ENCODE results near the gene DTHD1.

DTHD1 gene

DNA sequence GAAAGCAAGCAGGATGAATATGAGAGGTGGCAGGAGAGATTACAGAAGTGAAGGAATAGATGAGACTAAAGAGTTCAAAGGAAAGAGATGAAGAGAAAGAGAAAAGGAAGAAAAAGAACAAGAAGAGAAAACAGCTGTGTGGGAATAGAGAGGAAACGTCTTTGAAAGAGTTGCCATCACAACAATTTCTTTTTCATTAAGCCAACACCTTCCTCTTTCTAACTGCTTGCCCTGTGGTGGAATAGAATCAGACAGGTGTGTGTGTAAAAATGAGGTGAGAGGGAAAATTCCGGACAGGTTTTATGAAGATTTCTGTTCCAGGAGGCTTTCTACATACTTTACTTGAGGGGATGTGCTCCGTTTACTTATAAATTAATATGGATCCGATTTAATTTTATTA is 28.8 kb downstream of the DTHD1 start:
- no peak for TF ChIP-seq JUND (IDR thresholded peaks at IDR 0.05; ENCODE audit: low read depth)
- in situ Hi-C loops (cut with HindIII; ENCODE audit: low pct_unique_long_range_greater_than_20kb, low sequenced_read_pairs) = no loop called here
- DNase-seq (ENCODE audit: low read depth in 1 of 2, low spot score in 1 of 2) = no peak

DNA sequence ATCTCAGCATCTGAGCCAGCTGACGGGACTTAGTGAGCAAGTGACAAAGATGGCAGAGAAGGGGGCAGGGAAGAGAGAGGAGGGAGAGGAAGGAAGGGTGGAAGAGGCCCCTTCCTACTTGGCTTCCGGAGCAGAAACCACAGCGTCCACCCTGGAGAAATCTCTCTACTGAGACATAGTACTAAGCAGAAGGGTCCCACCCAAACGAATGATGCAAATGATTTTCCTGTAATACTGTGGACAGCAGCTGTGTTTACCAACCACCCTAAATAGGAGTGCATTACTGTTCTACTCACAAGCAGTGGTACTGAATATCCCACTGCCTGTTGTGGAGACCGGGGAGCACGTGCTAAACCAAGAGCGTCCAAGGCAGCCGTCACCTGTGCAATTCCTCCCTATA is 29.4 kb downstream of the DTHD1 start:
- no peak for DNase-seq (ENCODE audit: low read depth in 1 of 2, low spot score in 1 of 2)
- in situ Hi-C loops (cut with HindIII; ENCODE audit: low pct_unique_long_range_greater_than_20kb, low sequenced_read_pairs) = no loop called here
- TF ChIP-seq JUND (IDR thresholded peaks at IDR 0.05; ENCODE audit: low read depth) = no peak

DNA sequence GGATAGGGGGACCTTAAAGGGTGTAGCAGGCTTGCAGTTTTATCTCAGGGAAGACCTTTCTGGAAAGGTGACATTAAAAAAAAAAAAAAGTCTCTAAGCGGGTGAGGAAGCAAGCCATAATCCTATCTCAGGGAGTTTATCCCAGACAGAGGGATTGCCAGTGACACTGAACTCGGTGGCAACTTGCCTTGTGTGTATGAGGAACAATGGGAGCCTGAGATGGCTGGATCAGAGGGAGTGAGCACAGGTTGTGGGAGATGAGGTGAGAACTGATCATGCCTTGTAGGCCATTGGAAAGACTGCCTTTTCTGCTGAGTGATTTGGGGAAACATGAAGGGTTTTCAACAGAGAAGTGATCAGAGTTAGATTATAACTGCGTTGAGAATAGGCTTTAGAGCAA is 31.1 kb downstream of the DTHD1 start:
- no peak for TF ChIP-seq JUND (IDR thresholded peaks at IDR 0.05; ENCODE audit: low read depth)
- no peak for DNase-seq (ENCODE audit: low read depth in 1 of 2, low spot score in 1 of 2)
- in situ Hi-C loops (cut with HindIII; ENCODE audit: low pct_unique_long_range_greater_than_20kb, low sequenced_read_pairs) = no loop called here

DNA sequence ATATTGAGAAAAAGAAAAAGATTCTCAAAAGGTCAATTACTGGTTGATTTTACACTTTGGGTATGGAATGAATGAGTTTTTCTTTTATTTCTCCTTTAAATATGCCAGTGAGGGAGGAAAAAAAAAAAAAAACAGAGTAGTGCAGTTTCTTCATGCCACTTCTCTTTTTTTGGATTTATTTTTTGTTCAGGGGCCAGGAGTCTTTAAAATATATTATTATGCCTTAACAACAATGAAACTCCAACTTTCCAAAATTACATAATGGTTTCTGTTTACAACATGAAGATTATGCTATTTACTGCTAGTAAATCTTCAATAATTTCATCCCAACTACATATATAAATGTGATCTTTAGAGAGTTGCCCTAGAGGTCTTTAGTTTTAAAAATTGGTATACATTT is 31.9 kb downstream of the DTHD1 start:
- DNase-seq (ENCODE audit: low read depth in 1 of 2, low spot score in 1 of 2) = no peak
- in situ Hi-C loops (cut with HindIII; ENCODE audit: low pct_unique_long_range_greater_than_20kb, low sequenced_read_pairs) = no loop called here

DNA sequence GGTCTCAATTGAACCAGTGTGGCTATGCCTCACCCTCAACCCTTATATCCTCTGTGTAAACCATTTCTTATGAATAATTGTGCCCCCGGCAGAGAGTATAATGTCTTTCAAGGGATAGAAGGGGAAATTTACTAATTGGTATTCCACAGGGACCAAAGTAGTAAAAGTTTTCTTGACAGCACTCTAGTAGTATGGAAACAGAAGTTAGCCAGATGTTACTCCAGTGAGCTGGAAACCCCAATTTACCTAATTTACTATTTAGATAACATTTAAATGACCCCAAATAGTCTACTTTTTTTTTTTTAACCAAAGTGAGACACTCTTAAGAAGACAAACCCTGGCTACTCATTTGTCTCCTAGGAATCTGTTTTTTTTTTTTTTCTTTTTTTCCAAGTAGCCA is 32.3 kb downstream of the DTHD1 start:
- in situ Hi-C loops (cut with HindIII; ENCODE audit: low pct_unique_long_range_greater_than_20kb, low sequenced_read_pairs) = no loop called here
- no peak for TF ChIP-seq JUND (IDR thresholded peaks at IDR 0.05; ENCODE audit: low read depth)
- DNase-seq (ENCODE audit: low read depth in 1 of 2, low spot score in 1 of 2) = no peak

More for the DNA sequence above, 31.9 kb downstream of the DTHD1 start:
- no peak for TF ChIP-seq JUND (IDR thresholded peaks at IDR 0.05; ENCODE audit: low read depth)

DNA sequence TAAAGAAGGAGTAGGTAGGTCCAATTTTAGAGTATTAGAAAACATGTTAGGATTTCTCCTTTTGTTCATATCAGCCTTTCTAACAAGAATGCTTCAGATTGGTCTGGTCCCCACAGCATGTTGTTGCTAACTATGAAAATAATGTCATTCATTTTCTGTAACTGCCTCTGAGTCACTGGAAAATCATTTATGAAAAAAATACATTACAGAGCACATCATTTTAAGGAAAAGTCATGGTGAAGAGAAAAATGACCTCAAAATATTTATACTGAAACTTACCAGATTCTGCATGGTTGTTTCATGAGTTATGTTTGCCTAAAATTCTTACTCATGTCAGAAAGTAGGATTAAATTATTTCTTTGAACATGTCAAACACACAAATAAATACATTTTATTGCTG is 35.2 kb downstream of the DTHD1 start:
- no peak for DNase-seq (ENCODE audit: low read depth in 1 of 2, low spot score in 1 of 2)
- TF ChIP-seq JUND (IDR thresholded peaks at IDR 0.05; ENCODE audit: low read depth) = no peak
- in situ Hi-C loops (cut with HindIII; ENCODE audit: low pct_unique_long_range_greater_than_20kb, low sequenced_read_pairs) = no loop called here

DNA sequence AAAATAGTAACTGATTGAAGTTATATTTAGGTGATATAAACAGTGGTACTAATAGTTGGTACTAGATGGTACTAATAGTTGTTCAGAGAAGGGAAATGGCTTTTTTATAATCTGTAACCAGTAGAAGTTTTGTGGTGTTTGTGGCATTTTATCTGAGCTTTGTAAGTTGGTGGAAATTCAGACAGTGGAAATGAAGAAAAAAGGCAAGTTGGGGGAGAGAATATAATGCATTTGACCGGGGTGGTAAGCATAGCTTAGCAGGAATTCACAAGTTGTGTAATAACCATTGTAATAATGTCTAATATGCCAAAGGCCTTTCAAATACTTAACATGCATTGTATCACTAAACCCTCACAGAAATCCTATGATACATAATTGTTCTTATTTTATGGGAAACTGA is 36.3 kb downstream of the DTHD1 start:
- no peak for DNase-seq (ENCODE audit: low read depth in 1 of 2, low spot score in 1 of 2)
- TF ChIP-seq JUND (IDR thresholded peaks at IDR 0.05; ENCODE audit: low read depth) = no peak
- in situ Hi-C loops (cut with HindIII; ENCODE audit: low pct_unique_long_range_greater_than_20kb, low sequenced_read_pairs) = no loop called here

DNA sequence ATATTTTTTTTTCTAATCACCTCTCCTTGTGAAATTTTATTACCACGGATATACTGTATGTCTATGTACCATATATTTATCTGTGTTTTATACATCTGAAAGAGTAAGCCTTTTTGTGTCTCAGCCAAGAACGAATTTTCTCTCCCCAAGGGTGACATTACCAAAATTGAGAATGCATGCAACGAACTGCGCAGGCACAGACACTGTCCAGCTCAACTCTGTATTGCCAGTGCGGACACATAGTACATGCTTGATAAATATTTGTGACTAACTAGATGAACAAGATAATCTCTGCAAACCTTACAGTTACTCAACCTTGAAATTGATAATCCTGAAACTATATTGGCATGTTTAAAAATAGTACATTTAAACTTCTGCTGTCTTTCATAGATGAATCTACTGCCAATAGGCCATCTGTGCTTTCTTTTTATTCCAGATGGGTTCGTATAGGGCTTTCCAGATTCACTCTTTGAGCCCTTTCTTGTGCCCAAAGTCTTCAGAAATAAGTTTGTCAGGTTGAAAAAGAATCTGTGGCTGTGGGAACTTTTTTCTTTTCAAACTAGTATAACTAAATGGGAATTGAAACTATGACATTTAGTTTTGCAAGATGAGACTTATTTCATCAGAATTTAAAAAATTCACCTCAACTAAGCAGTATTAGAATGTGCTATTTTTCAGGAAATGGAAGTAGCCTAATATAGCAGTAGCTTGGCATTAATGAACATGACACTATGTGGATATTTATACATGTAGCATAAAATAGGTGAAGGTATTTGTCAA is 38.9 kb downstream of the DTHD1 start:
- DNase-seq (ENCODE audit: low read depth in 1 of 2, low spot score in 1 of 2) = no peak
- in situ Hi-C loops (cut with HindIII; ENCODE audit: low pct_unique_long_range_greater_than_20kb, low sequenced_read_pairs) = no loop called here
- TF ChIP-seq JUND (IDR thresholded peaks at IDR 0.05; ENCODE audit: low read depth) = no peak

DNA sequence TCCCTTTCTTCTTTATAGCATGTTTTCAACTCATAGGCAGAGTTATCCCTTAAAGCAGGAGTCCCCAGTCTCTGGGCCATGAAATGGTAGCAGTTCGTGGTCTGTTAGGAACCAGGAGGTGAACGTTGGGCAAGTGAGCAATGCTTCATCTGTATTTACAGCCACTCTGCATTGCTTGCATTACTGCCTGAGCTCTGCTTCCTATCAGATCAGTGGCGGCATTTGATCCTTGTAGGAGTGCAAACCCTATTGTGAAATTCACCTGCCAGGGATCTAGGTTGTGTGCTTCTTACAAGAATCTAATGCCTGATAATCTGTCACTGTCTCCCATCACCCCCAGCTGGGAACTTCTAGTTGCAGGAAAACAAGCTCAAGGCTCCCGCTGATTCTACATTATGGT is 39.8 kb downstream of the DTHD1 start:
- no peak for DNase-seq (ENCODE audit: low read depth in 1 of 2, low spot score in 1 of 2)
- in situ Hi-C loops (cut with HindIII; ENCODE audit: low pct_unique_long_range_greater_than_20kb, low sequenced_read_pairs) = no loop called here
- no peak for TF ChIP-seq JUND (IDR thresholded peaks at IDR 0.05; ENCODE audit: low read depth)

DNA sequence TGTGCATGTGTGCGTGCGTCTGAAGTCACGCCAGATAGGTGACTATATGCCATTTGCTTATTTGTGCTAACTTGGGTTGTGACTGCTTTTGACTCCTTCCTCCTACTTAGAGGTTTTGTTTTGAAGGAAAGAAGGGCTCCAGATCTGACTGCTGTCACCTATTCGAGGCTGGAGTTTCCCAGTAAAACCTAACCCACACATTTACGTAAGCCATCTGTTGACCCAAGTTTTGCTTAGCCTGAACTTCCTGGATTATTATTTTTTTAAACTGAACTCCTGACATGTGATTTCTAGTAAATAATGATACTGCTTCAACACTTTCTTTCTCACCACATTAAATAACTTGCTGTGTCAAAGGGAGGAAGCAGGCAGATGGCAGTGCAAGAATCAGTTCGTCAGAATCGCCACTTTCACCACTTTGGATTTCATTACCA is 41.5 kb downstream of the DTHD1 start:
- TF ChIP-seq JUND (IDR thresholded peaks at IDR 0.05; ENCODE audit: low read depth) = no peak
- DNase-seq (ENCODE audit: low read depth in 1 of 2, low spot score in 1 of 2) = no peak
- in situ Hi-C loops (cut with HindIII; ENCODE audit: low pct_unique_long_range_greater_than_20kb, low sequenced_read_pairs) = no loop called here

DNA sequence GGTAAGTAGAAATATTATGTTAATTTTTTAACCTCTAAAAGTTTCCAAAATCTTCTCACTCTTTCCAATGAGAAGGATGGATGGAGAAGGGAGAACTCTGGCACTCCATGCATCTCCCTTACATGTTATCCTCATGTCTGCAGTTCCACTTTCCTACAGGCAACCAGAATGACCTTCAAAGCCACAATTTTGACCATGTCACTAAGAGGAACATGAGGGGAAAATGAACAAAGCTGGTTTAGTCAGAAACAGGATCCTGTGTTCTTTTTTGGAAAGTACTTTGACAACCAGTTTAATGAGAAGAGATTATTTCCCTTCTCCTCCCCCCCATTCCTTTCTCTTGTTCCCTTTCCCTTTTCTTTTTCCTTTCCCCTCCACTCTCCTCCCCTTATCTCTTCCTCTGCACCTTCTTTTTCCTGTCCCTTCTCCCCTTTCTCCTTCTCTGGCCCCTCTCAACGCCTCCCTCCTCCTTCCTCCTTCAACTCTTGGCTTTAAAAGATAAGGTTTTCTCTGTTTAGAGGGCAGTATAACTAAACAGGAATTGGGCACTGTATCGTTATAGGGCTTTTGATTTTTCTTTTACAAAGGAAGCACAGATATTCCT is 42.5 kb downstream of the DTHD1 start:
- no peak for TF ChIP-seq JUND (IDR thresholded peaks at IDR 0.05; ENCODE audit: low read depth)
- in situ Hi-C loops (cut with HindIII; ENCODE audit: low pct_unique_long_range_greater_than_20kb, low sequenced_read_pairs) = no loop called here
- DNase-seq (ENCODE audit: low read depth in 1 of 2, low spot score in 1 of 2) = no peak

DNA sequence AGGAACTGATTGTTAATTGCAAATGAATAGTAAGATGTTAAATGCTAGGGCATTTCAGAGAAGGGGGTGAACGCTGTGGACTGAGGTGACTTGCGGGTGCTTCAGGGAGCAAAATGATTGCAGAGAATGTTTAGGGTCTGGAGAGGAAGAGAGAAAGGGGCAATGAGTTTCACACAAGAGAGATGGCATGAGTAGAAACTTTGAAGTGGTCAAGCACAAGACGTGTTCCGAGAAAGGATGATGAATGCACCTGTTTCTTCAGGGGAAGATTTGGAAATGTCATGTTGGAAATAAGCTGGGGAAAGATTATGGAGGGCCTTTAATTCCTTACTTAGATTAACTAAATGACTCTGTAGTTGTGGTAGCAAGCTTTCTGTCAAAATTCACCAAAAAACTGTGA is 43.4 kb downstream of the DTHD1 start:
- no peak for TF ChIP-seq JUND (IDR thresholded peaks at IDR 0.05; ENCODE audit: low read depth)
- no peak for DNase-seq (ENCODE audit: low read depth in 1 of 2, low spot score in 1 of 2)
- in situ Hi-C loops (cut with HindIII; ENCODE audit: low pct_unique_long_range_greater_than_20kb, low sequenced_read_pairs) = no loop called here

DNA sequence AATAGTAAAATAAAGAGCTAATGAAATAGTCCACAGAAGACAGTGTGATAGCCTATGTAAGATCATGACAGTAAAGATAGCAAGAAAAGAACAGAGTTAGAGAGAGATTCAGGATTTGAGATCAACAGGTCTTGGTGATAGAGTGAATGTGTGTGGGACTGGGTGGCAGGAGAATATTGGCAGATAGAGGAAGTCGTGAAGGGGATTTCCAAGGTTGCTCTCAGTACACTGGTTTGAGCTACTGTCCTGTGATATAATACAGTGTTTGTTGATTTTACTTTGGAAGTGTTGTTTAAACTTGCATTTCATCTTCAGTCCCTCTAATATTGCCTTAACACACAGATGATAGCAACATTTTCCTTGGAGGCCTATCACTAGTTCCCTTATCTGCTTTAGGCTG is 44.1 kb downstream of the DTHD1 start:
- DNase-seq (ENCODE audit: low read depth in 1 of 2, low spot score in 1 of 2) = no peak
- TF ChIP-seq JUND (IDR thresholded peaks at IDR 0.05; ENCODE audit: low read depth) = no peak
- in situ Hi-C loops (cut with HindIII; ENCODE audit: low pct_unique_long_range_greater_than_20kb, low sequenced_read_pairs) = no loop called here

DNA sequence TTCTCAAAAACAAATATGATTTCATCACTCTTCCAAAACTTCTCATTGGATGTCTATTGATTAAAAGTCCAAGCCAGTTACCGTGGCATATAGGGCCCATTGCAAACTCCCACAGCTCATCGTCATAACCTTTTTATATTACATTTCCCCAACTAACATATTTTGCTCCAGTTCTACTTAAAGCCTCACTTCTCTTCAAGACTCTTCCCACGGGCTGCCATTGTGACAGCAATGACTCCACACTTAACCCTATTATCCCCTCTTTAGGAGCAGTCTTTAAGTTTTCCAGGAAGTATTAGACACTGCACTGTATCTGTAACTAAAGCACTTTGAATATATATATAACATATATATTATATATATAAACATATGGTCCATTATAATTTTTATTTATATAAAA is 44.5 kb downstream of the DTHD1 start:
- DNase-seq (ENCODE audit: low read depth in 1 of 2, low spot score in 1 of 2) = no peak
- in situ Hi-C loops (cut with HindIII; ENCODE audit: low pct_unique_long_range_greater_than_20kb, low sequenced_read_pairs) = no loop called here
- no peak for TF ChIP-seq JUND (IDR thresholded peaks at IDR 0.05; ENCODE audit: low read depth)

All from T47D (cell line).